CD4-positive, alpha-beta T cell treated with Interleukin-17A for 1 hour (primary cell): ENCODE measurements around the gene LAMA2.

Experiments used
- DNase-seq: peaks from one replicate; pipeline ENCODE4 v3.0.0-alpha.2; 2020

Gene LAMA2

DNA sequence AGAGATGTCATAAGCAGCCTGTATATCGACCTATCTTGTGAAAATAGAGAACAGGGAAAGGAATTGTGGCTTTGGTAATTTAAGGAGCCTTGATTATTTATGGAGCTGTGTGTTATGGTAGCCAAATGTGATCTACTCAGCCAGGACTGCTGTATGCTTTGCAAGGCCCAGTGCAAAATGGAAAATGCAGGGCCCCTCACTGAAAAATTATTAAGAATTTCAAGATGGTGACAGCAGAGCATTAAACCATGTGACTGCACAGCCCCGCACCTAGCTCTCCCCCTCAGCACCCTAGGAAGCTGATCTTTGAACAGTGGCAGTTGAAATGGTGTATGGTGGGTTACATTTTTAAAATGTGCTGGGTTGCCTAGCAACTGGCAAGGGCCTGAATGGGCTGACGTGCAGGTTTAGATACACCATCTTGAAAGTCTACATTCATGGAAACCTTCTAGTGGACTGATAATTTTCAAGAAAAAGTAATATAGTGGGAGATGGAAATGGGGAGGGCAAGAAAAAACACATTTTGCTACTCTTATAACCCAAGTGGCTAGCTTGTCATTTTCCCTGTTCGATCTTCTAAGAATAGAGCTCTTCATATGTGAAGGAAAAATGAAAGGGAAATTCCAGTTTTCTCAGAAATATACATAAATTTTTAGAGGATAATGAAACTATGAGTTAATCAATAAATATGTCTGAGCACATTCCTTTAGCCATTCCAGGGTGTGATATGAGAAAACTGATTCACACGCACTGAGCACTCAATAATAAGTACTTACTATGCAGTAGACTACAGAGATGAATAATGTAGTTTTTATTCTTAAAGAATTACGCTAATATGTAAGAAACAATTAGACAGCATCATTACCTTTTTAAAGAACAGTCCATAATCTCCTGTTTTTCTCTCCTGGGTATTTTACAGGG, 619.1 kb downstream of the LAMA2 start:
- no peak for DNase-seq

GRCh38 chr6:129504456-129504855, 621.5 kb downstream of the LAMA2 start:
- DNase-seq: no peak

GRCh38 chr6:129507059-129507807, 624.3 kb downstream of the LAMA2 start:
- no peak for DNase-seq

DNA sequence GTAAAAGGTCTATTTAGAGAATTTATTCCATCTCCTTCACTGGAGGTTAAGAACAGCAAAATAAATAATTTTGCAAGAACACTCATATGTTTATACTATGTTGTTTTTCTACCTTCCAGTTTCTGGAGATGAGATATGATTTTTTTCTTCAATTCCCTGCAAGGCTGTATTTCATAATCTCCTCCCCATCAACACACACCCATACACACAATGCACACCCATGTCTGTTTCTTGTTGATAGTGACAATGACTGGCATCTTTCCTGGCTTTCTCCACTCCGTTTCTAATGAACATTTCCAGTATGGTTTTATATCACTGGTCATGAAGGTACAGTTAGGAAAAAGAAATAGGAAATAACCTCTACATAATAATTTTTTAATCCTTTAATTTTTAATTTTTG, 624.9 kb downstream of the LAMA2 start:
- DNase-seq: no peak

GRCh38 chr6:129508477-129509145, 625.7 kb downstream of the LAMA2 start:
- no peak for DNase-seq

GRCh38 chr6:129510950-129511349, 628.0 kb downstream of the LAMA2 start:
- DNase-seq: no peak

GRCh38 chr6:129513471-129513870, 630.5 kb downstream of the LAMA2 start:
- DNase-seq: no peak

DNA sequence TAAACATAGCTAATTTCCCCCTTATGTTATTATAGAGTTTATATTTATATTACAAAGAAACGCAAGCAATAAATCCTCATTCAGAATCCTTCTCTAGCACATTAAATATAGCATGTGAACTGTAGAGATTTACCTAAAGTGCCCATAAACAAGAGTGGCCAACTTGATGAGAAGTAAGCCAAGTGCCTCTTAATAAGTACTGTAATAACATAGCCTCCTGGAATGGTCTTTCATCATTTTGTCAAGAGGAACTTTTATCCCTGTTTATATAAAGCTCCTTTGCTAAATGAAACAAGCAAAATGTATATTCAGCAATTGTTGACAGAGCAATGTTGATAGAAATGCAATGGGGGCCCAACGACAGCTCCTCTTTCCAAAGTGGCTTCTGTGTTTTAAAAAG, 632.1 kb downstream of the LAMA2 start:
- no peak for DNase-seq

- no peak for DNase-seq
Measured at GRCh38 chr6:129516005-129516404, 633.1 kb downstream of the LAMA2 start.

DNA sequence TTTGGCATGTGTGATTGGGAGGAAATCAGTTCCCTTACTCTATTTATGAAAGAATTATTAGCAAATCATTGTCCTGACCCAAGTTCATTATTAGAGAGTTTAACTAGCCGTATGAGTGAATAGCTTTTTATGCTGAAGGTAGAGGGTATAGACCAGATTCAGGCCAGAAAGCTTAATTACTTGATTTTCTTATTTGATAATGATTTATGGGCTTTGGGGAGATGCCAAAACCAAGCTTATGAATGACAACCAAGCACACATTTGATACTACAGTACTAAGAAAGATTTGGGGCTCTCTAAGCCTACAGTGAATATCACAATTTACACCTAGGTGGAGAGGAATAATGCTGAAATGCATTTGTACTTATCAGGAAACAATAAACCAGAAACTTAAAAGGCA, 633.8 kb downstream of the LAMA2 start:
- DNase-seq: no peak

- no peak for DNase-seq
Measured at GRCh38 chr6:129517288-129517687, 634.4 kb downstream of the LAMA2 start.

- DNase-seq: no peak
Measured at GRCh38 chr6:129519750-129520149, 636.8 kb downstream of the LAMA2 start.

GRCh38 chr6:129521946-129522345, 639.0 kb downstream of the LAMA2 start:
- no peak for DNase-seq

DNA sequence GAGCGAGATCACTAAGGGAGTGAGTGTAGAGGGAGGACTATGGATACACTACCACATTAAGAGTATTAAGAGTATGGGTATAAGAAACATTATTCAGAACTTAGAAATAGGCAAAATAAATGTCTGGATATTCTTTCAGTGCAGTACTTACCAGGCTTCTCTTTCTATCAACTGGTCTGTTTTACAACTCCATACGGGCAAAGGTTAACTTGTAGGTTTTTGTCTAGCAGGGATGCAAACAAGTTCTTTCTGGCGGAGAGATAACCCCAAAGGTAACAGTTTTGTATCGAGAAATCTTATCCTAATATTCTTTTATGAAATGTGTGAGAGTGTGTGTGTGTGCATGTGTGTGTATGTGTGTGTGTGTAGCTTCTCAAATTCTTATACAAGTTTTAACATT, 640.9 kb downstream of the LAMA2 start:
- DNase-seq: no peak

- DNase-seq: no peak
Measured at GRCh38 chr6:129525055-129525454, 642.1 kb downstream of the LAMA2 start.

DNA sequence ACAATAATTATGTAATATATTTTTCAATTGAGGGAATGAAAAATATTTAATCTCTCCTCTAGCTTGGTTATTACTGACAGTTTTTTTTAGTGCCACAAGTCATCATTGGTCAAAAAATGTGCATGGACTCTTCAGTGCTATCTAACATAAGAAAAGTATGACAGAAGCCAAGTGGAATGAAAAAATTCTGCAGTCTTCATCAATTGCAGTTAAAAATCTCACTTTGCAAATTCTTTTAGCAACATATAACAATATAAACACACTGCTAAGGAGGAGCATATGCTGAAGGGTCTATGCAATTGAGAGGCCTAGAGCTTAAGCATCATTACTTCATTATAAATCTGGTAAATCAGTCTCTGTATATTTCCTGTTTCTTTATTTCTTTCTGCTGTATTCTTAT, 652.0 kb downstream of the LAMA2 start:
- DNase-seq: no peak

GRCh38 chr6:129536271-129536670, 653.3 kb downstream of the LAMA2 start:
- no peak for DNase-seq

- no peak for DNase-seq
Measured at GRCh38 chr6:129539032-129539431, 656.1 kb downstream of the LAMA2 start.

DNA sequence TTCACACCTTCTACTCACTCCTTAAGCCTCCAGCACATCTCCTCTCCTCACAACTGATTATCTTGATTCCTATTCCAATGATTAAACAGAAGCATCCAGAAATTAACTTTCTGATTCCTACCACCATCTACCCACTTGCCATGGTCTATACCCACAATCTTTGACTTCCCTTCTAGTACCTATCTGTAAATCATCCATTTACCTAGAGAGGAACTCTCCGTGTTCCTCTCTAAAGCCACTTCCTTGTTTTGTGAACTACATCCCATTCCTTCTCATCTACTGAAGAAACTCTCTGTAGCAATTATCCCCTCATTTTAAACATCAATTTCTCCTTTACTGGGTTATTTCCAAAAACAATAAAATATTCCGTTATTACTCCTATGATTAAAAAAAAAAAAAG, 659.8 kb downstream of the LAMA2 start:
- DNase-seq: no peak

- DNase-seq: no peak
Measured at GRCh38 chr6:129543981-129544380, 661.0 kb downstream of the LAMA2 start.

DNA sequence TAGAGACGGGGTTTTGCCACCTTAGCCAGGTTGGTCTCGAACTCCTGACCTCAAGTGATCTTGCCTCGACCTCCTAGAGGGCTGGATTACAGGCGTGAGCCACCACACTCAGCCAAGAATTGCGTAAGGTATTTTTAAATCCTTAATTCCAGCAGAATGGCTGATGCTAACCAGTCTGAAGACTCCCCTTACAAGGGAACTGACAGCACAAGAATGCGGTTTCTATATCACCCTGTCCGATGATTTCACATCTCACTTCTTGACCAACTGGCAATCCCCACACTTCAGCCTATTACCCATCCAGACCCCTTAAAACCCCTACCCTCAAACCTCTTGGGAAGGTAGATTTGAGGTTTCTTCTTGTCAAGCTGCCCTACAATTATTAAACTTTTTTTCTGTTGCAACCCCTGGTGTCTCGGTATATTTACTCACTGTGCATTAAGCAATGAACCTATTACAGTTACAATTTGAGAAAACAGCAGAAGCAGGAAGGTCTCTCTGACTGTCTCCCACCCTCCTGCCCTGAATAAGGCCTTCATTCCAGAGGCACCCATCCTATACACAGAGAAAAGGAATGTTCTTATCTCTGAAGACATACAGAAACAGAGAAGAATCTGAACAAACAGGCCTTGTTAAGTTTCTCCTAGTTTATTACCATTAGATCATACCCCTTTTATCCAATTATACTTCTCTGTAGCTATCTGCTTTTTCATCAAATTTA, 662.1 kb downstream of the LAMA2 start:
- DNase-seq: no peak

GRCh38 chr6:129546702-129547101, 663.8 kb downstream of the LAMA2 start:
- DNase-seq: no peak

DNA sequence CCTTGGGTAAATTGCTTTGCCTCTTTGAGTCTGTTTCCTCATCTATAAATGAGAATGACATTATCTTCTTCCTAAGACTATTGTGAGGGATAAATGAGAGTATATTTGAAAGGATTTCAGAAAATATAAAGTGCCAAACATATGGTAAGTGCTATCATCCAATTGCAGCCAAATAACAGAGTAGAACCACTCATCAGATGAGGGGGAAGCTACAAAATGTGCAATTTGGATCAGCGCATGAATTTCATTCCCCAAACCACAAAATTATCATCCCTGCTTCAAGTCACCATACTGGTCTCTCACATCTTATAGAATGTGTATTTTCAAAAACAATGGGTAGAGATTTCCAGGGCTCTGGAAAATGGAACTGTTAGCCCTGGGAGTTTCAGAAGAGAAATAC, 668.5 kb downstream of the LAMA2 start:
- no peak for DNase-seq
